Erythroblast (primary cell): ENCODE measurements around the gene HAPLN3.

Source experiments
- GATA1 ChIP-seq: IDR thresholded peaks from 2 replicates; pipeline ENCODE4 v1.6.1; 2011; ENCODE audit warnings: low read depth, mild to moderate bottlenecking, control low read depth, low read length, moderate library complexity
- POLR2A ChIP-seq: IDR thresholded peaks from 2 replicates; pipeline ENCODE4 v1.6.1; 2011; ENCODE audit warnings: mild to moderate bottlenecking, low read length

DNA sequence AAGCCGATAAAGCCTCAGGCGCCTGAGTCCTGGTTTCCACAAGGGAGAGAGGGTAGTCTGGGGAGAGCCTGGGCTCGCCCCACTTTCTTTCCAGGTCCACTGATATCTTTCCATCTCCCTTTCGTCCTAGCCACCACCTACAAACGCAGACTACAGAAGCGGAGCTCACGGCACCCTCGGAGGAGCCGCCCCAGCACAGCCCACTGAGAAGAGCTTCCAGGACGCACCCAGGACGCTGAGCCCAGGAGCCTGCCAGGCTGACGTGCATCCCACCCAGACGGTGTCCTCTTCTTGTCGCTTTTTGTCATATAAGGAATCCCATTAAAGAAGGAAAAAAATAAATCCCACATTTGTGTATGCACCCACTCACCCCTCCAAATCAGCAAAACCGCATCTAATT, 21.1 kb downstream of the HAPLN3 start:
- TF ChIP-seq POLR2A (no peak), GATA1 (no peak)
